Right lung (tissue), 5 donors: ENCODE measurements around the gene KRT71. TPM values are rescaled to one million over a fixed set of nuclear protein-coding genes. Genes with fewer than 3 reads are reported as not detected.

Experiments used
- DNase-seq, 2 donors: peaks; one replicate each; pipeline ENCODE4 v3.0.0-alpha.2; 2013
- polyA plus RNA-seq, 5 donors: library from polyadenylated mRNA; unstranded; fragments of 120-200 nt; gene quantifications; one replicate each; pipeline versions ENCODE4 v1.2.1 to v1.2.3, GENCODE V29; 2013; ENCODE audit warnings: inconsistent platforms in 1 of 5, low replicate concordance in 1 of 5; ENCODE audit not compliant: insufficient read length in 5 of 5, insufficient read depth in 1 of 5

KRT71 gene
- polyA plus RNA-seq, 5 donors, result 0.06 to 0.12 (median 0.08) TPM; not detected in 2

DNA sequence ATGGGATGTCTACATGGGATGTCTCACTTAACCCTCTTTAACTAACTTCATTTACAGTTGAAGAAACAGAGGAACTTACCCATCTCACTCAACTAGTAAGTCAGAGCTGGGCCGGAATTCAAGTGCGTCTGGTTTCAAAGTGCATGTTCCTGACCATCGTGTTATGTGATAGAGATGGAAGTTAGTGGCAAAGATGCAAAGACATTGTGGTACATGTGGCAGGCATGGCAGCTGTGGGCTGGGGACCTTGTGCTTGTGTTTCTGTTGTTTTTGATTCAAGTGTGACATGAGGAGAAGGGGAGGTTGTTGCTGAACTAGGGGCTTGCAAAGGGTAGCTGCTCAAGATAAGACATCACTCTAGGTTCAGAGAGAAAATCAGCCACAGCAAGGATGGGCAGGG lies 23.0 kb upstream of the KRT71 start:
- DNase-seq, result no peak

- DNase-seq, result no peak
Measured at GRCh38 chr12:52575256-52575655, 22.3 kb upstream of the KRT71 start.

DNA sequence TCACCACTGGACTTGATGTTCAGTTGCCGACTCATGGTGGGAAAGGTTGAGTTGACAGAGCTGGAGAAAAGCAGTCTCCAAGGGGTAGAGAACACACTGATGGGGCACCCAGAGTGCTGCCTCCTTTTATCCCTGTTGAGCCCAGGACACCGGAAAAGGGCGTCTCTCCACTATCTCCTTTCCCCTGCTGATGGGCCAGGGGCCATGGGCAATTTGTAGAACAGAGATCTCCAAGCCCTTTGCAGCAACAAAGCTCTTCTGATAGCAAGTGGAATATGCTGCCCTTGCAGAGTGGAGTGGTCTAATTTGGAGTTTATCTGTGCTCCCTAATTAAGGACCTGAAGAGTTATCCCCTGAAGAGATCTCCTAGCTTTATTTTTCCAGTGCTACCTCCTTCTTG lies 20.8 kb upstream of the KRT71 start, which contains the start of gene KRT74:
Gene KRT74, minus strand, starts transcription at position 101 of the 400 bp plus-strand sequence. Its CDS starts 66 bp downstream, at position 35.
- no peak for DNase-seq

DNA sequence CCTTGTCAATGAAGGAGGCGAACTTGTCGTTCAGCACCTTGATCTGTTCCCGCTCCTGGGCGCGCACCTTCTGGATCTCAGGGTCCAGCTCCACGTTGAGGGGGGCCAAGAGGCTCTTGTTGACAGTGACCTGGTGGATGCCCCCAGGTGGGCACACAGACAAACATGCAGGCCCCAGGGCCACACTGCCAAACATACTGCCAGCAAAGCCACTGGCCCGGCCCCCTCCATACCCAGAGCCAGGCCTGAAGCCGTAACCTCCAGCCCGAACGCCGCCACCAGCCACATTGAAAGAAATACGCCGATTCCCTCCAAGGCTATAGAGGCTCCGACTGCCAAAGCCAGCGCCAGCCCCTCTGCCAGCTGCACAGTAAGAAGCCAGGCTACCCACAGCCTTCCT lies 20.4 kb upstream of the KRT71 start:
- no peak for DNase-seq

GRCh38 chr12:52570511-52570910 lies 17.6 kb upstream of the KRT71 start:
- no peak for DNase-seq

- DNase-seq, result no peak
Measured at GRCh38 chr12:52568111-52568510, 15.2 kb upstream of the KRT71 start.

DNA sequence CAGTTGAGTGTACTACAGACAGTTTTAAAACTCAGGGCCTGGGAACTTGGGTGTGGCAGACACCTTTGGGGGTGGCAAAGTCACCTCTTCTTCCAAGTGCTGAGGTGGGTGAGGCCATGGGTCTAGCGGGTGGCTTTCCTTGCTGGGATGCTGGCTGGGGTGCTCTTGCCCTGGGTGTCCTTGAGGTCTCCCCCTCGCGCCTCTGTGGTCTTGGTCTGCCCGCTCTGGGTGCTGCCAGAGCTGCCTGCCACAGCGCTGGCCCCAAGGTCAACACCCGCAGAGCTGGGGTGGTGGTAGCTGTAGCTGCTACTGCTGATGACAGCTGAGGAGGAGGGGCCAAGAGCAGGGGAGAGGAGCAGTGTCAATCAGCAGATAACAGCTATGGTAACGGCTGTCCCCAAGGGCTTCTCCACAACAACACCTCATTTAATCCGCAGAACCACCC lies 13.9 kb upstream of the KRT71 start:
- no peak for DNase-seq

GRCh38 chr12:52564582-52564981 lies 11.6 kb upstream of the KRT71 start:
- DNase-seq, result no peak

GRCh38 chr12:52561880-52562449 lies 9.0 kb upstream of the KRT71 start:
- DNase-seq, result no peak

- no peak for DNase-seq
Measured at GRCh38 chr12:52559979-52560378, 7.0 kb upstream of the KRT71 start.

DNA sequence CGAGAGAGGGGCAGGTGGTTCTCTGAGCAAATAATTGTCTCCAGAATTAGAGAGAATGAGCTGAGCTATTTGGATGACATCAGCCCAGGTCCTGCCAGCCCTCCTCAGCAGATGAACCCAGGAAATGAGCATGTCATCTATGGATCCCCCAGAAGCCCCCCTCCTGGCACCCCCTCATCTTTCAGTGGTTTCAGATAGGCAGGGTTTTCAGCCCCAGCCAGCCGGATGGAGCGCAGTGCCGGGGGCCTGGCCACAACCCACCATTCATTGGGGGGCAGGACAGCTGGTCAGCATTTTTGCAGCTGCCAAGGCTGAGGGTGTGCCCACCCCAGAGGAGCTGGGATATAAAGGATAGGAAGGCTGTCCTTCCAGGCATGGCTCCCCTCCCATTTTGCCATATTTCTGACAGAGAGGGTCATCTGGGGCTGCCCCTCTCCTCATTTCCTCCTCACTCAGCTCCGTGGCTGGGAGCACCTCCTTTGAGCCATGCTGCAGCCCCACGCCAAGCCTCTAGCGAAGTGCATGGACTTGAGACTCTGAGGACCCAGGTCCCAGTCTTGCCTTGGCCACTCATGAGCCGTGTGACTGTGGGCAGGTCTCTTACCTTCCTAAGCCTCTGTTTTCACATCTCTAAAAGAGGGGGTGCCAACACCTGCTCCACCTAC lies 6.0 kb upstream of the KRT71 start:
- no peak for DNase-seq

- no peak for DNase-seq
Measured at GRCh38 chr12:52557476-52557875, 4.5 kb upstream of the KRT71 start.

DNA sequence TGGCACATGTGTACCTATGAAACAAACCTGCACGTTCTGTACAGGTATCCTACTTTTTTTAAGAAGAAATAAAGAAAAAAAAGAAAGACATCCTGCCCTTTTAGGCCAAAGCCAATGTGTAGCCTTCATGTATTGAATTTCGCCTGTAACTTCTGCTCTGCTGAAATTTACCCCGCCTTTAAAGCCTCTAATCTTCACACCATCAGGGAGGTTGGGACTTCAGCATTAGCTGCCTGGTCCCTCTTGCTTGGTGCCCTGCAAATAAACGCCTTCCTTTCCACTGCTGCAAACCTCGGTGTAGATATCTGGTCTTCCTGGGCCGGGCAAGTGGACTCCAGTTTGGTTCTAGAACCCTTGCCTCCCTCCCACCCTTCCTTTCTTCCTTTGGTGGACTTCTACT lies 2.6 kb upstream of the KRT71 start:
- DNase-seq, result no peak

- DNase-seq, result no peak
Measured at GRCh38 chr12:52552055-52552454, 890 bp downstream of the KRT71 start.

- peak; percentile 22 to 24 for DNase-seq
Measured at GRCh38 chr12:52551216-52551865, 1.6 kb downstream of the KRT71 start.

- no peak for DNase-seq
Measured at GRCh38 chr12:52546126-52546525, 6.8 kb downstream of the KRT71 start.

DNA sequence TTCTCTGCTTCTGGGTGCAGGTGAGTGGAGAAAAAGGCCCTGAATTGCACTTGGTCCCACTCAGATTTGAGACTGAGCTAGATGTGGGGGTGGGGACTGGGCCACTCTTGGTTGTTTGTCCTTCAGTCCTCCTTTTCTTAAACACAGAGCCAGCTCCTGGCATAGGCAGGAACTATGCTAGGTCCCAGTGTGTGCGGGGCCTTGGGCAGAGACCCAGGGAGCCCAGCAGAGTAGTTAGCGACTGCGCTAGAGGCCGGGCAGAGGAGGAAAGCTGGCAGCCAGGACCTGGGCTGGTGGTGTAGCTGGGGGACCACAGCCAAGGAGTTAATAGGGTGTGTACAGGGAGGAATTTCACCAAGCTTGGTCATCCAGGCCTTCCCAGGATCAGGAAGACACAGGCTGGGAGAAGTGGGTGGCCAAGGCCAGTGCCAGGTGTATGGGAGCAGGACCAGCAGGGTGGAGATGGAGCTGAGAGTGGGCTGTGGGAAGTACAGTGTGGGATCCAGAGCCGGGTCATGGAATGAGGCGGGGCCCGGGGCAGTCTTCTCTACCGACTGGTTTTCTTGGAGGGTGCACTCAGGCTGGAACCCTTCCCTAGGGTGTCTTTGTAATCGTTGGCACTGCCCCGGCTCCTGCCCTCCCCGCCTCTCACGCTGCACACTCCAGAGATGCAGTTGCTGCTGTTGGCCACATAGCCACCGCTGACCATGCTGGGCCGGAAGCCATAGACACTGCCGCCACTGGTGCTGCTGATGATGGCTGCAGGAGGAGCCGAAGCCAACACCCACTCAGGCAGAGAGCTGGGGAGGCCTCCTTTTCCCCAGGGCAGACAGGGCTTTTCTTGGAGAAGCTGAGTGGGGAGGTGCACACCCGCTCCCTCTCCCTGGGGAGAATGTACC lies 8.7 kb downstream of the KRT71 start:
- DNase-seq, result no peak

GRCh38 chr12:52542785-52543318 lies 10.1 kb downstream of the KRT71 start:
- no peak for DNase-seq

- DNase-seq, result no peak
Measured at GRCh38 chr12:52542157-52542556, 10.8 kb downstream of the KRT71 start.

DNA sequence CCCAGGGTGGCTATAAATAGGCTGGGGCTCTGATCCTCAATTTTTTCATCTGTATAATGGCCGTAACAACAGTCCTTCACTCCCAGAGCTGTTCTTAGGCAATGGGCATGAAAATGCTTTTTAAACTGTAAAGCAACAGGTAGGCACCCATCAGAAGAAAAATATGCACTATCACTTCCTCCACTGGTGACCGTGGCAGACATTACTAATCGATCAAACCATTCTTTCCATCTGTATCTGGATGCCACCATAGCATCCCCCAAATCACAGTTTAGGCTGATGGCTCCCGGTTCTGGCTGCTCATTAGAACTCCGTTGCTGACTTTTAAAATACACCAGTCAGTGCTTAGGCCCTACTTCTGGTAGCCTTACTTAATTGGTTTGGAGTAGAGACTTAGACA lies 11.2 kb downstream of the KRT71 start:
- no peak for DNase-seq

DNA sequence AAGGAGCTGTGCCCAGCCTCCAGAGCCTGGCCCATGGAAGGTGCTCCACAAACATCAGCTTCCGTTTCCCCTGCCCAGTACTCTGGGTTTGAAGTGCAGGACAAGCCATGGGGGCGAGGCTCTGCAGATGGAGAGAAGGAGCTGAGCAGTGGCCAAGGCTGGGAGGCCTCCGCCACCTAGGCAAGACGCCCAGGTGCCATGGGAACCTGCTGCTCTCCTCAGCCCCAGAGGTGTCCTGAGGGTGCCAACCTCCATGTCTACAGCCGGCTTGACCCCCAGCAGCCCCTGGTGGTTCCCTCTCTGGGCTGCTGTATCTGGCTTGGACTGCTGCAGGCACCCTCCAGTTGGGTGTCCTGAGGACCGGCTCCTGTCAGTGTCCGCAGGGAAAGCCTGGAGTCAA lies 12.4 kb downstream of the KRT71 start:
- no peak for DNase-seq

GRCh38 chr12:52539821-52540173 lies 13.1 kb downstream of the KRT71 start:
- no peak for DNase-seq
